ENCODE results near the gene AMY1B. TPM values are rescaled to one million over a fixed set of nuclear protein-coding genes. Genes with fewer than 3 reads are reported as not detected.

AMY1B gene
- total RNA-seq: not detected

DNA sequence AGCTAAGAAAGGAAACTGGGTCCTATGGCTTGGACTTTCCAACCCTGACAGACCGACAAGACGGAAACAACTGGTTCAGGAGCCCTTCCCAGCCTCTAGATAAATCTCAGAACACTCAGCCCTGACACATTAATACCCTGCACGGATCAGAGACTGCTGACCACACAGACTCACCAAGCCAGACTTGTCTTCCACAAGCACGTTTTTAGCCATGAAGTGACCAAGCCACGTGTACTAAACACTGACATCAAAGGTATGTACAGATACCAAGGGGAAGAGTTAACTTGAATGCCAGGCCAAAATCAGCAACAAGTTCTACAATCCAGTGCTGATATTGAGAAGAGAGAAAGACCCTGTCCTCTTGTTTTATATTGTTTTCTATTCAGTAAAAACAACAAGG lies at the start of gene AMY1B:
AMY1B (minus strand) TSS at position 101 of the 400 bp plus-strand sequence. CDS start 571 bp downstream, outside the sequence.

GRCh38 chr1:103655460-103655859 lies 40.5 kb downstream of the AMY1B start, which contains the start of gene AMY1A:
Gene AMY1A, plus strand, starts transcription at chr1:103655760. Its CDS starts 571 bp downstream, at chr1:103656331.

Other genes with a start within 250 kb of the AMY1B start
- gene RNPC3, start 170.5 kb downstream of the AMY1B start, total RNA-seq: 10 to 100 TPM; 28.9 to 34.3 TPM
- gene AMY2B, start 124.6 kb downstream of the AMY1B start, total RNA-seq: 10 to 100 TPM; 11.3 to 12.1 TPM
- not detected for gene AMY2A, start 78.8 kb downstream of the AMY1B start, total RNA-seq
- not detected for gene AMY1A, start 40.5 kb downstream of the AMY1B start, total RNA-seq
- gene AMY1C, start 53.7 kb upstream of the AMY1B start, total RNA-seq: not detected